H9 (cell line): Measurements from ENCODE around the gene TEDDM1. TPM values are rescaled to one million over a fixed set of nuclear protein-coding genes. Genes with fewer than 3 reads are reported as not detected.

ENCODE experiments used
- DNase-seq: peaks from one replicate; pipeline ENCODE4 v3.0.0-alpha.2; 2017
- H2AFZ ChIP-seq: one replicate; pipeline ENCODE4 v1.6.1; 2013; ENCODE audit warnings: mild to moderate bottlenecking, low read length, control low read depth, moderate library complexity
- H2AK5ac ChIP-seq: 2 replicates; pipeline ENCODE4 v1.6.1; 2013; ENCODE audit warnings: low read length, control low read depth, mixed read lengths; ENCODE audit not compliant: insufficient read length
- H2BK120ac ChIP-seq: one replicate; pipeline ENCODE4 v1.6.1; 2013; ENCODE audit warnings: low read depth, mild to moderate bottlenecking, low read length, control low read depth, inconsistent platforms; ENCODE audit not compliant: poor library complexity, severe bottlenecking
- H2BK12ac ChIP-seq: 2 replicates; pipeline ENCODE4 v1.6.1; 2013; ENCODE audit warnings: low read length, control low read depth, mixed read lengths, low read depth; ENCODE audit not compliant: insufficient read length
- H2BK15ac ChIP-seq: 2 replicates; pipeline ENCODE4 v1.6.1; 2013; ENCODE audit warnings: low read depth, low read length, control low read depth
- H2BK20ac ChIP-seq: one replicate; pipeline ENCODE4 v1.6.1; 2013; ENCODE audit warnings: low read depth, mild to moderate bottlenecking, low read length, control low read depth, inconsistent platforms; ENCODE audit not compliant: poor library complexity, severe bottlenecking
- H2BK5ac ChIP-seq: 2 replicates; pipeline ENCODE4 v1.6.1; 2013; ENCODE audit warnings: low read length, control low read depth, mixed read lengths; ENCODE audit not compliant: insufficient read length
- H3K14ac ChIP-seq: 2 replicates; pipeline ENCODE4 v1.6.1; 2013; ENCODE audit warnings: low read length, control low read depth; ENCODE audit not compliant: insufficient read depth
- H3K18ac ChIP-seq: 2 replicates; pipeline ENCODE4 v1.6.1; 2013; ENCODE audit warnings: low read depth, mild to moderate bottlenecking, mixed read lengths, low read length, control low read depth; ENCODE audit not compliant: insufficient read length
- H3K23ac ChIP-seq: 2 replicates; pipeline ENCODE4 v1.6.1; 2013; ENCODE audit warnings: low read length, control low read depth, mixed read lengths, low read depth; ENCODE audit not compliant: insufficient read length
- H3K23me2 ChIP-seq: 2 replicates; pipeline ENCODE4 v1.6.1; 2013; ENCODE audit warnings: low read depth, mild to moderate bottlenecking, mixed read lengths, low read length, control low read depth; ENCODE audit not compliant: insufficient read length, poor library complexity, severe bottlenecking
- H3K27ac ChIP-seq: 2 replicates; pipeline ENCODE4 v1.5.1; 2013; ENCODE audit warnings: low read length, control low read depth, mixed read lengths, low read depth; ENCODE audit not compliant: insufficient read length
- H3K27me3 ChIP-seq: 2 replicates; pipeline ENCODE4 v1.6.1; 2013; ENCODE audit warnings: low read length, control low read depth, inconsistent platforms; ENCODE audit not compliant: insufficient read depth
- H3K4ac ChIP-seq: 2 replicates; pipeline ENCODE4 v1.6.1; 2013; ENCODE audit warnings: low read depth, mild to moderate bottlenecking, control low read depth, inconsistent platforms, low read length, moderate library complexity
- H3K4me1 ChIP-seq: 2 replicates; pipeline ENCODE4 v1.6.1; 2013; ENCODE audit warnings: low read length, control low read depth, inconsistent platforms; ENCODE audit not compliant: insufficient read depth
- H3K4me2 ChIP-seq: 2 replicates; pipeline ENCODE4 v1.6.1; 2013; ENCODE audit warnings: low read length, control low read depth, mixed read lengths; ENCODE audit not compliant: insufficient read length, insufficient read depth
- H3K56ac ChIP-seq: 2 replicates; pipeline ENCODE4 v1.6.1; 2013; ENCODE audit warnings: low read depth, mild to moderate bottlenecking, mixed read lengths, low read length, control low read depth; ENCODE audit not compliant: insufficient read length
- H3K79me1 ChIP-seq: 2 replicates; pipeline ENCODE4 v1.6.1; 2013; ENCODE audit warnings: low read depth, mild to moderate bottlenecking, moderate library complexity, low read length, control low read depth, inconsistent platforms; ENCODE audit not compliant: insufficient read depth, poor library complexity, severe bottlenecking
- H3K79me2 ChIP-seq: 2 replicates; pipeline ENCODE4 v1.6.1; 2013; ENCODE audit warnings: low read length, control low read depth, inconsistent platforms; ENCODE audit not compliant: insufficient read depth
- H3K9ac ChIP-seq: 2 replicates; pipeline ENCODE4 v1.6.1; 2013; ENCODE audit warnings: low read length, control low read depth, mixed read lengths; ENCODE audit not compliant: insufficient read length; ENCODE audit errors: extremely low read depth
- H3K9me3 ChIP-seq: one replicate; pipeline ENCODE4 v1.6.1; 2013; ENCODE audit warnings: low read depth, low read length, inconsistent platforms; ENCODE audit not compliant: control insufficient read depth
- H3T11ph ChIP-seq: one replicate; pipeline ENCODE4 v1.6.1; 2013; ENCODE audit warnings: mild to moderate bottlenecking, low read length, control low read depth, inconsistent platforms
- H4K20me1 ChIP-seq: one replicate; pipeline ENCODE4 v1.6.1; 2013; ENCODE audit not compliant: control insufficient read depth, insufficient read length, insufficient read depth
- H4K5ac ChIP-seq: 2 replicates; pipeline ENCODE4 v1.6.1; 2013; ENCODE audit warnings: low read depth, mild to moderate bottlenecking, mixed read lengths, low read length, control low read depth; ENCODE audit not compliant: insufficient read length
- H4K8ac ChIP-seq: replicated peaks from 2 replicates; pipeline ENCODE4 v1.6.1; 2013; ENCODE audit warnings: low read length, control low read depth, mixed read lengths, low read depth; ENCODE audit not compliant: insufficient read length
- H4K91ac ChIP-seq: 2 replicates; pipeline ENCODE4 v1.6.1; 2013; ENCODE audit warnings: low read depth, mild to moderate bottlenecking, moderate library complexity, mixed read lengths, low read length, control low read depth; ENCODE audit not compliant: insufficient read length
- H3K27ac Mint-ChIP-seq, 3 experiments: 2 replicates in 2 of 3; 3 replicates in 1 of 3; pipeline ENCODE4 v1.8.0; 2020 to 2021; ENCODE audit warnings: mixed read lengths in 3 of 3, mild to moderate bottlenecking in 1 of 3, moderate library complexity in 1 of 3
- H3K27me3 Mint-ChIP-seq: 2 replicates; pipeline ENCODE4 v1.8.0; 2021; ENCODE audit warnings: low read depth, mild to moderate bottlenecking, moderate library complexity, mixed read lengths
- H3K36me3 Mint-ChIP-seq, 3 experiments: 2 replicates in 2 of 3; 3 replicates in 1 of 3; pipeline ENCODE4 v1.8.0; 2020 to 2021; ENCODE audit warnings: low read depth in 3 of 3, mixed read lengths in 3 of 3; ENCODE audit not compliant: insufficient read depth in 1 of 3
- H3K4me1 Mint-ChIP-seq, 2 experiments: 2 replicates each; pipeline ENCODE4 v1.8.0; 2020; ENCODE audit warnings: mixed read lengths in 2 of 2
- H3K4me3 Mint-ChIP-seq, 2 experiments: 2 replicates in 1 of 2; 3 replicates in 1 of 2; pipeline ENCODE4 v1.8.0; 2020 to 2021; ENCODE audit warnings: mild to moderate bottlenecking in 2 of 2, mixed read lengths in 2 of 2, moderate library complexity in 1 of 2
- H3K9me3 Mint-ChIP-seq, 2 experiments: 2 replicates in 1 of 2; 3 replicates in 1 of 2; pipeline ENCODE4 v1.8.0; 2020; ENCODE audit warnings: mild to moderate bottlenecking in 2 of 2, mixed read lengths in 2 of 2, moderate library complexity in 1 of 2
- CTCF ChIP-seq: fragments of 200-600 bp; sonication (generic); conservative IDR thresholded peaks from 3 replicates; pipeline ENCODE4 v1.8.0; 2021; ENCODE audit warnings: antibody characterized with exemption, mild to moderate bottlenecking
- WGBS: extraction: QIAGEN DNeasy Blood & Tissue Kit; methylation state at CpG from one replicate; pipeline ENCODE4 v1.1.7; 2013; ENCODE audit warnings: missing lambda C conversion rate, low lambda C conversion rate, mixed read lengths; ENCODE audit not compliant: insufficient read length; ENCODE audit errors: extremely low coverage; 5-methylcytosine and 5-hydroxymethylcytosine counted together
- total RNA-seq: library from RNA; stranded (reverse); gene quantifications from 2 replicates; pipeline ENCODE4 v1.2.1, GENCODE V29; 2021

Gene TEDDM1
- total RNA-seq, 1 experiment from 2014 or later = not detected

DNA sequence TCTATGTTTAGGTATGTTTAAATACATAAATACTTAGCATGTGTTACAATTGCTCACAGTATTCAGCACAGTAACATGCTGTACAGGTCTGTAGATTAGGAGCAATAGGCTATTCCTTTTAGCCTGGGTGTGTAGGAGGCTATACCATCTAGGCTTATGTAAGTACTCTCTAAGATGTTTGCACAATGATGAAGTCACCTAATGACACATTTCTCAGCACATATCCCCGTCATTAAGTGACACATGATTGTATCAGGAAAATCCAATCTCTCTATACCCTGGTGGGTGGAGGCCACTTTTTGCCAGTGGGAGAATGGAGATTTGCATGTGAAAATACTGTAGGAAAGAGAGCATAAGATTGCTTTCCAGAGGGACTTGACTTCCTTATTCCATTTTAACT is 5.5 kb upstream of the TEDDM1 start:
- no peak overlapping the region for H4K5ac ChIP-seq
- no peak overlapping the region for H3T11ph ChIP-seq

More for the DNA sequence above, 5.5 kb upstream of the TEDDM1 start:
- Histone ChIP-seq H3K9ac (no peak overlapping the region), H3K79me2 (no peaks in the 10 kb centered on the region), H4K20me1 (no peaks in the 10 kb centered on the region), H3K18ac (no peak overlapping the region), H3K14ac (no peak overlapping the region), H2BK5ac (no peak overlapping the region), H2AFZ (no peak overlapping the region), H3K79me1 (no peaks in the 10 kb centered on the region), H3K4me2 (no peak overlapping the region), H3K23ac (no peak overlapping the region), H4K91ac (no peak overlapping the region), H3K27ac (no peak overlapping the region), H2BK15ac (no peak overlapping the region), H3K4ac (no peak overlapping the region), H3K4me1 (no peaks in the 10 kb centered on the region; the same call in 1 of the 2 replicates), H2BK20ac (no peak overlapping the region), H2AK5ac (no peak overlapping the region), H2BK120ac (no peak overlapping the region), H3K9me3 (no peaks in the 10 kb centered on the region), H3K23me2 (no peaks in the 10 kb centered on the region), H3K56ac (no peak overlapping the region), H3K27me3 (no peaks in the 10 kb centered on the region), H2BK12ac (no peak overlapping the region), H4K8ac (no peak overlapping the region)
- Mint-ChIP-seq H3K27ac (no peak overlapping the region), H3K27me3 (peaks cover 3% of the 10 kb centered on the region; the same call in 1 of the 2 replicates), H3K36me3 (peaks cover 0 to 5% (median 0%) of the 10 kb centered on the region in 3 experiments; a peak in 1 of 7 replicates), H3K4me1 (peaks cover 4 to 7% of the 10 kb centered on the region in 2 experiments; a peak in 3 of 4 replicates), H3K4me3 (no peak overlapping the region), H3K9me3 (peaks cover 4 to 6% of the 10 kb centered on the region in 2 experiments; a peak in 3 of 5 replicates)
- DNase-seq = no peak
- no CpG with 5 or more reads among the region's 1 CpG for WGBS
- no peak for TF ChIP-seq CTCF
